Caki2 (cell line): Measurements from ENCODE around the gene TOX2. TPM values are rescaled to one million over a fixed set of nuclear protein-coding genes. Genes with fewer than 3 reads are reported as not detected.

Source experiments
- DNase-seq: peaks from one replicate; pipeline ENCODE4 v3.0.0-alpha.2; 2015; ENCODE audit warnings: low read depth
- in situ Hi-C: cut with HindIII; loops from 2 replicates; pipeline ENCODE4 v1.10.0; 2016; ENCODE audit warnings: low sequenced_read_pairs, low pct_unique_long_range_greater_than_20kb, mixed read lengths
- total RNA-seq: library from RNA; depleted of rRNA; stranded (reverse); fragments of >200 nt; shearing (Covaris generic); gene quantifications from 2 replicates; pipeline ENCODE4 v1.2.3, GENCODE V29; 2014; ENCODE audit warnings: low replicate concordance

Gene TOX2
- total RNA-seq, 1 experiment from 2014 or later = not detected

- in situ Hi-C loops = no loop called here
- DNase-seq = no peak
Observed at GRCh38 chr20:44072384-44072783, 157.7 kb downstream of the TOX2 start.

GRCh38 chr20:44073011-44073674 is 158.5 kb downstream of the TOX2 start:
- in situ Hi-C loops = no loop called here
- DNase-seq = no peak

GRCh38 chr20:44073675-44074071 is 159.0 kb downstream of the TOX2 start:
- in situ Hi-C loops = no loop called here

GRCh38 chr20:44074252-44075151 is 159.8 kb downstream of the TOX2 start:
- in situ Hi-C loops = no loop called here
- DNase-seq = peak; percentile 62

More at GRCh38 chr20:44073675-44074071, 159.0 kb downstream of the TOX2 start:
- no peak for DNase-seq

- in situ Hi-C loops = no loop called here
- no peak for DNase-seq
Observed at GRCh38 chr20:44075191-44075949, 160.7 kb downstream of the TOX2 start.

GRCh38 chr20:44075950-44076232 is 161.2 kb downstream of the TOX2 start:
- in situ Hi-C loops = no loop called here
- no peak for DNase-seq

- peak; percentile 12 for DNase-seq
- in situ Hi-C loops = no loop called here
Observed at GRCh38 chr20:44079291-44079690, 164.6 kb downstream of the TOX2 start.

- in situ Hi-C loops = no loop called here
- DNase-seq = no peak
Observed at GRCh38 chr20:44080064-44080463, 165.4 kb downstream of the TOX2 start.

GRCh38 chr20:44080646-44081267 is 166.1 kb downstream of the TOX2 start:
- in situ Hi-C loops = no loop called here
- peak; percentile 66 for DNase-seq

GRCh38 chr20:44081476-44081875 is 166.8 kb downstream of the TOX2 start:
- in situ Hi-C loops = no loop called here
- no peak for DNase-seq

- no peak for DNase-seq
- in situ Hi-C loops = no loop called here
Observed at GRCh38 chr20:44081888-44082287, 167.2 kb downstream of the TOX2 start.

GRCh38 chr20:44083220-44083933 is 168.7 kb downstream of the TOX2 start:
- in situ Hi-C loops = no loop called here
- peak; percentile 51 for DNase-seq

GRCh38 chr20:44084439-44084838 is 169.8 kb downstream of the TOX2 start:
- in situ Hi-C loops = no loop called here

GRCh38 chr20:44084891-44085290 is 170.2 kb downstream of the TOX2 start:
- DNase-seq = no peak
- in situ Hi-C loops = no loop called here

More at GRCh38 chr20:44084439-44084838, 169.8 kb downstream of the TOX2 start:
- no peak for DNase-seq

GRCh38 chr20:44085616-44086434 is 171.2 kb downstream of the TOX2 start:
- in situ Hi-C loops = no loop called here
- no peak for DNase-seq

GRCh38 chr20:44087051-44087856 is 172.6 kb downstream of the TOX2 start:
- no peak for DNase-seq
- in situ Hi-C loops = no loop called here

- in situ Hi-C loops = no loop called here
Observed at GRCh38 chr20:44087857-44088120, 173.1 kb downstream of the TOX2 start.

More at GRCh38 chr20:44087857-44088120, 173.1 kb downstream of the TOX2 start:
- DNase-seq = no peak
